ENCODE measurements around the gene GIMD1. TPM values are rescaled to one million over a fixed set of nuclear protein-coding genes. Genes with fewer than 3 reads are reported as not detected.
"Not testable (repeated sequence)": the region's sequence is repeated elsewhere in the genome, so short reads cannot be mapped to it uniquely, and the experiment has no call there.

The GIMD1 gene
- not detected for total RNA-seq

GRCh38 chr4:106368678-106369077 lies at the start of gene GIMD1:
TSS of gene GIMD1 (minus strand) at chr4:106368778. CDS start at chr4:106367435, 1,343 bp downstream.
- no peak within 1 kb of the TSS for H3K4me3 ChIP-seq
- 83 to 89% methylated on average over 4 to 5 of the region's 5 CpGs for WGBS, 2 donors (ENCODE audit: low coverage in 1 of 2)
- no peaks in the 10 kb centered on the region for H3K27me3 ChIP-seq
- H3K27ac ChIP-seq: no peak within 1 kb of the TSS
- TF ChIP-seq EP300 (IDR thresholded peaks at IDR 0.05) (no peak), POLR2AphosphoS5 (IDR thresholded peaks at IDR 0.05) (no peak), CTCF (IDR thresholded peaks at IDR 0.05) (no peak), POLR2A (IDR thresholded peaks at IDR 0.05) (no peak)
- no peaks in the 10 kb centered on the region for H3K36me3 ChIP-seq
- H3K9me3 ChIP-seq: no peaks in the 10 kb centered on the region
- peaks cover 0 to 6% (median 0%) of the 10 kb centered on the region in 3 donors for H3K4me1 ChIP-seq
- ATAC-seq: no peak

GRCh38 chr4:106414366-106414765 lies 45.8 kb upstream of the GIMD1 start:
- Histone ChIP-seq H3K36me3 (no peaks in the 10 kb centered on the region), H3K27me3 (no peaks in the 10 kb centered on the region), H3K27ac (no peak overlapping the region), H3K9me3 (no peaks in the 10 kb centered on the region), H3K4me3 (no peak overlapping the region), H3K4me1 (no peaks in the 10 kb centered on the region)
- no peak for ATAC-seq
- TF ChIP-seq POLR2AphosphoS5 (IDR thresholded peaks at IDR 0.05) (no peak), CTCF (IDR thresholded peaks at IDR 0.05) (no peak), POLR2A (IDR thresholded peaks at IDR 0.05) (no peak), EP300 (IDR thresholded peaks at IDR 0.05) (no peak)

GRCh38 chr4:106409901-106410889 lies 41.6 kb upstream of the GIMD1 start:
- WGBS, 2 donors (ENCODE audit: low coverage in 1 of 2): 84 to 85% methylated on average over 8 to 13 of the region's 15 CpGs
- TF ChIP-seq CTCF (IDR thresholded peaks at IDR 0.05): no peak
- no peak for TF ChIP-seq EP300 (IDR thresholded peaks at IDR 0.05)
- TF ChIP-seq POLR2AphosphoS5 (IDR thresholded peaks at IDR 0.05): no peak
- TF ChIP-seq POLR2A (IDR thresholded peaks at IDR 0.05): no peak

GRCh38 chr4:106408004-106408403 lies 39.4 kb upstream of the GIMD1 start:
- H3K9me3 ChIP-seq, ATAC-seq, H3K27ac ChIP-seq, H3K4me1 ChIP-seq, H3K36me3 ChIP-seq, H3K4me3 ChIP-seq, H3K27me3 ChIP-seq: not testable (repeated sequence)
- no CpG with 5 or more reads among the region's 3 CpGs for WGBS, 2 donors (ENCODE audit: low coverage in 1 of 2)

More at GRCh38 chr4:106409901-106410889, 41.6 kb upstream of the GIMD1 start:
- H3K27ac ChIP-seq: no peak overlapping the region
- no peaks in the 10 kb centered on the region for H3K9me3 ChIP-seq
- H3K4me3 ChIP-seq: no peak overlapping the region
- H3K27me3 ChIP-seq: no peaks in the 10 kb centered on the region
- H3K36me3 ChIP-seq: no peaks in the 10 kb centered on the region
- ATAC-seq: no peak
- H3K4me1 ChIP-seq: no peaks in the 10 kb centered on the region

GRCh38 chr4:106401157-106401556 lies 32.6 kb upstream of the GIMD1 start:
- Histone ChIP-seq H3K4me1 (no peaks in the 10 kb centered on the region), H3K36me3 (no peaks in the 10 kb centered on the region), H3K27me3 (no peaks in the 10 kb centered on the region), H3K27ac (no peak overlapping the region), H3K4me3 (no peak overlapping the region), H3K9me3 (peaks cover 0 to 24% (median 0%) of the 10 kb centered on the region in 3 donors)
- TF ChIP-seq EP300 (IDR thresholded peaks at IDR 0.05) (no peak), POLR2AphosphoS5 (IDR thresholded peaks at IDR 0.05) (no peak), POLR2A (IDR thresholded peaks at IDR 0.05) (no peak), CTCF (IDR thresholded peaks at IDR 0.05) (no peak)
- no peak for ATAC-seq
- WGBS, 2 donors (ENCODE audit: low coverage in 1 of 2): 89 to 93% methylated on average over 3 of the region's 3 CpGs

- not testable (repeated sequence) for H3K4me3 ChIP-seq, H3K27ac ChIP-seq, H3K4me1 ChIP-seq, H3K27me3 ChIP-seq, H3K36me3 ChIP-seq, ATAC-seq
- 51 to 53% methylated on average over 2 of the region's 4 CpGs for WGBS, 2 donors (ENCODE audit: low coverage in 1 of 2)
- peaks cover 0 to 43% (median 1%) of the 10 kb centered on the region in 3 donors for H3K9me3 ChIP-seq
These were observed 30.3 kb upstream of the GIMD1 start for GRCh38 chr4:106398898-106399297.

Measured in gastroesophageal sphincter (tissue), 4 donors.